ENCODE results near the gene PROSER2. TPM values are rescaled to one million over a fixed set of nuclear protein-coding genes. Genes with fewer than 3 reads are reported as not detected.
A peak's percentile ranks its signal among the peaks of the same experiment; 100 is the strongest.

Gene PROSER2
- 4.4 and 6.9 TPM in 2 replicates for total RNA-seq

- Histone ChIP-seq H3K4me1 (ENCODE audit: insufficient read depth, low read length) (peaks cover 10% of the 10 kb centered on the region), H3K27me3 (ENCODE audit: insufficient read depth, low read length) (peaks cover 7% of the 10 kb centered on the region), H3K79me2 (ENCODE audit: insufficient read depth, low read length) (peaks cover 8% of the 10 kb centered on the region), H4K20me1 (ENCODE audit: insufficient read depth, low read length) (no peaks in the 10 kb centered on the region), H3K4me2 (ENCODE audit: insufficient read depth, low read length) (peak within 1 kb of the TSS; percentile 85), H2AFZ (ENCODE audit: low read length) (peak within 1 kb of the TSS; percentile 86), H3K9me3 (ENCODE audit: low read depth, low read length) (no peaks in the 10 kb centered on the region), H3K27ac (ENCODE audit: low read depth, low read length) (no peak within 1 kb of the TSS), H3K4me3 (ENCODE audit: insufficient read depth, low read length) (peak within 1 kb of the TSS; percentile 80), H3K36me3 (ENCODE audit: insufficient read depth, low read length) (no peaks in the 10 kb centered on the region)
- TF ChIP-seq CTCF (IDR thresholded peaks at IDR 0.05; ENCODE audit: extremely low read depth, low read depth, low read length): no peak
- peak; percentile 93 for DNase-seq (ENCODE audit: insufficient read length, low spot score, missing footprints)
Measured at GRCh38 chr10:11823122-11823988, at the start of gene PROSER2. TSS of gene PROSER2 (plus strand) at chr10:11823356. CDS start at chr10:11852078, 28,722 bp downstream.

GRCh38 chr10:11773761-11774441, 49.3 kb upstream of the PROSER2 start:
- peaks cover 22% of the 10 kb centered on the region for H3K27me3 ChIP-seq (ENCODE audit: insufficient read depth, low read length)
- H4K20me1 ChIP-seq (ENCODE audit: insufficient read depth, low read length): no peaks in the 10 kb centered on the region
- DNase-seq (ENCODE audit: insufficient read length, low spot score, missing footprints): no peak
- no peak overlapping the region for H2AFZ ChIP-seq (ENCODE audit: low read length)
- no peaks in the 10 kb centered on the region for H3K36me3 ChIP-seq (ENCODE audit: insufficient read depth, low read length)
- no peak overlapping the region for H3K27ac ChIP-seq (ENCODE audit: low read depth, low read length)
- H3K4me1 ChIP-seq (ENCODE audit: insufficient read depth, low read length): no peaks in the 10 kb centered on the region
- H3K9me3 ChIP-seq (ENCODE audit: low read depth, low read length): no peaks in the 10 kb centered on the region
- TF ChIP-seq CTCF (IDR thresholded peaks at IDR 0.05; ENCODE audit: extremely low read depth, low read depth, low read length): no peak
- no peak overlapping the region for H3K4me2 ChIP-seq (ENCODE audit: insufficient read depth, low read length)
- H3K79me2 ChIP-seq (ENCODE audit: insufficient read depth, low read length): no peaks in the 10 kb centered on the region
- no peak overlapping the region for H3K4me3 ChIP-seq (ENCODE audit: insufficient read depth, low read length)

- no peak overlapping the region for H3K27ac ChIP-seq (ENCODE audit: low read depth, low read length)
- no peak overlapping the region for H3K4me2 ChIP-seq (ENCODE audit: insufficient read depth, low read length)
- H3K4me3 ChIP-seq (ENCODE audit: insufficient read depth, low read length): no peak overlapping the region
- H3K4me1 ChIP-seq (ENCODE audit: insufficient read depth, low read length): no peaks in the 10 kb centered on the region
- peaks cover 22% of the 10 kb centered on the region for H3K27me3 ChIP-seq (ENCODE audit: insufficient read depth, low read length)
- H3K9me3 ChIP-seq (ENCODE audit: low read depth, low read length): no peaks in the 10 kb centered on the region
- DNase-seq (ENCODE audit: insufficient read length, low spot score, missing footprints): no peak
- H4K20me1 ChIP-seq (ENCODE audit: insufficient read depth, low read length): no peaks in the 10 kb centered on the region
- no peaks in the 10 kb centered on the region for H3K79me2 ChIP-seq (ENCODE audit: insufficient read depth, low read length)
- no peak for TF ChIP-seq CTCF (IDR thresholded peaks at IDR 0.05; ENCODE audit: extremely low read depth, low read depth, low read length)
- no peak overlapping the region for H2AFZ ChIP-seq (ENCODE audit: low read length)
- H3K36me3 ChIP-seq (ENCODE audit: insufficient read depth, low read length): no peaks in the 10 kb centered on the region
Measured at GRCh38 chr10:11775412-11775811, 47.7 kb upstream of the PROSER2 start.

- no peak for DNase-seq (ENCODE audit: insufficient read length, low spot score, missing footprints)
- Histone ChIP-seq H3K4me3 (ENCODE audit: insufficient read depth, low read length) (no peak overlapping the region), H2AFZ (ENCODE audit: low read length) (no peak overlapping the region), H3K4me2 (ENCODE audit: insufficient read depth, low read length) (no peak overlapping the region), H3K9me3 (ENCODE audit: low read depth, low read length) (no peaks in the 10 kb centered on the region), H3K79me2 (ENCODE audit: insufficient read depth, low read length) (no peaks in the 10 kb centered on the region), H4K20me1 (ENCODE audit: insufficient read depth, low read length) (no peaks in the 10 kb centered on the region), H3K4me1 (ENCODE audit: insufficient read depth, low read length) (no peaks in the 10 kb centered on the region), H3K27me3 (ENCODE audit: insufficient read depth, low read length) (peaks cover 18% of the 10 kb centered on the region), H3K36me3 (ENCODE audit: insufficient read depth, low read length) (no peaks in the 10 kb centered on the region), H3K27ac (ENCODE audit: low read depth, low read length) (no peak overlapping the region)
- TF ChIP-seq CTCF (IDR thresholded peaks at IDR 0.05; ENCODE audit: extremely low read depth, low read depth, low read length): no peak
Measured at GRCh38 chr10:11776080-11776479, 47.1 kb upstream of the PROSER2 start.
